PC-3 (cell line): ENCODE results near the gene CCNJL.

Source experiments
- CTCF ChIP-seq: fragments of 300-600 bp; sonication (generic); conservative IDR thresholded peaks from 2 replicates; pipeline ENCODE4 v1.5.1; 2017; ENCODE audit warnings: antibody characterized with exemption, low read depth, mild to moderate bottlenecking, low read length
- EZH2 ChIP-seq: fragments of 300-600 bp; sonication (generic); IDR thresholded peaks from one replicate; pipeline ENCODE4 v1.6.1; 2017; ENCODE audit warnings: antibody characterized with exemption, mild to moderate bottlenecking, low read length; ENCODE audit not compliant: unreplicated experiment

- TF ChIP-seq CTCF (no peak), EZH2 (no peak)
Measured at GRCh38 chr5:160233215-160233614, 79.1 kb downstream of the CCNJL start.
